ENCODE results near the gene CIAPIN1.

Gene CIAPIN1

GRCh38 chr16:57471209-57471608 is 24.0 kb upstream of the CIAPIN1 start:
- no peak for DNase-seq (ENCODE audit: insufficient read length, low spot score)
- TF ChIP-seq CTCF (IDR thresholded peaks at IDR 0.05; ENCODE audit: insufficient read depth, missing control alignments) = no peak
- FAIRE-seq = no peak

- FAIRE-seq (no peak), DNase-seq (ENCODE audit: insufficient read length, low spot score) (no peak)
- TF ChIP-seq CTCF (IDR thresholded peaks at IDR 0.05; ENCODE audit: insufficient read depth, missing control alignments) = no peak
These were observed 23.5 kb upstream of the CIAPIN1 start for GRCh38 chr16:57470711-57471110.

- no peak for TF ChIP-seq CTCF (IDR thresholded peaks at IDR 0.05; ENCODE audit: insufficient read depth, missing control alignments)
- DNase-seq (ENCODE audit: insufficient read length, low spot score) = no peak
- FAIRE-seq = no peak
These were observed 22.8 kb upstream of the CIAPIN1 start for GRCh38 chr16:57469917-57470470.

- TF ChIP-seq CTCF (IDR thresholded peaks at IDR 0.05; ENCODE audit: insufficient read depth, missing control alignments) = no peak
- no peak for FAIRE-seq
These were observed 21.9 kb upstream of the CIAPIN1 start for GRCh38 chr16:57469046-57469445.

GRCh38 chr16:57468346-57468745 is 21.2 kb upstream of the CIAPIN1 start:
- DNase-seq (ENCODE audit: insufficient read length, low spot score) (no peak), FAIRE-seq (no peak)
- TF ChIP-seq CTCF (IDR thresholded peaks at IDR 0.05; ENCODE audit: insufficient read depth, missing control alignments) = no peak

More at GRCh38 chr16:57469046-57469445, 21.9 kb upstream of the CIAPIN1 start:
- DNase-seq (ENCODE audit: insufficient read length, low spot score) = no peak

GRCh38 chr16:57464523-57464922 is 17.3 kb upstream of the CIAPIN1 start:
- TF ChIP-seq CTCF (IDR thresholded peaks at IDR 0.05; ENCODE audit: insufficient read depth, missing control alignments) = no peak
- DNase-seq (ENCODE audit: insufficient read length, low spot score) = no peak
- FAIRE-seq = no peak

- DNase-seq (ENCODE audit: insufficient read length, low spot score) = no peak
- TF ChIP-seq CTCF (IDR thresholded peaks at IDR 0.05; ENCODE audit: insufficient read depth, missing control alignments) = no peak
- FAIRE-seq = no peak
These were observed 15.8 kb upstream of the CIAPIN1 start for GRCh38 chr16:57462978-57463362.
